ENCODE data around the gene TMEM221. TPM values are rescaled to one million over a fixed set of nuclear protein-coding genes. Genes with fewer than 3 reads are reported as not detected.

Gene TMEM221
- total RNA-seq, 2 experiments from 2014 or later, result not detected

Other genes starting within 250 kb of the TMEM221 start
- 10 to 100 TPM; 23.1 to 24.3 TPM for gene USE1, start 233.3 kb downstream of the TMEM221 start, total RNA-seq
- 10 to 100 TPM; 20.5 to 22.2 TPM for gene OCEL1, start 222.4 kb downstream of the TMEM221 start, total RNA-seq
- gene NR2F6, start 202.7 kb downstream of the TMEM221 start, total RNA-seq, result 1 to 10 TPM in 1 of 2 experiments, under 1 TPM in 1; 0.74 to 1.1 TPM
- not detected for gene USHBP1, start 183.9 kb downstream of the TMEM221 start, total RNA-seq
- 10 to 100 TPM; 56.2 to 63.5 TPM for gene BABAM1, start 181.2 kb downstream of the TMEM221 start, total RNA-seq
- gene ANKLE1, start 166.8 kb downstream of the TMEM221 start, total RNA-seq, result 1 to 10 TPM in 1 of 2 experiments, under 1 TPM in 1; 0.85 to 1.9 TPM
- 1 to 10 TPM; 4.4 to 4.6 TPM for gene ABHD8, start 145.2 kb downstream of the TMEM221 start, total RNA-seq
- 10 to 100 TPM; 28.4 to 28.7 TPM for gene MRPL34, start 142.8 kb downstream of the TMEM221 start, total RNA-seq
- gene DDA1, start 139.1 kb downstream of the TMEM221 start, total RNA-seq, result 10 to 100 TPM; 41.4 to 43.4 TPM
- gene ANO8, start 113.8 kb downstream of the TMEM221 start, total RNA-seq, result 10 to 100 TPM; 15.3 TPM
- gene GTPBP3, start 111.1 kb downstream of the TMEM221 start, total RNA-seq, result 10 to 100 TPM; 21.2 to 24.0 TPM
- gene PLVAP, start 71.3 kb downstream of the TMEM221 start, total RNA-seq, result not detected
- not detected for gene CCDC194, start 54.5 kb downstream of the TMEM221 start, total RNA-seq
- 10 to 100 TPM; 16.1 to 16.8 TPM for gene BST2, start 43.0 kb downstream of the TMEM221 start, total RNA-seq
- 10 to 100 TPM in 1 of 2 experiments, 1 to 10 TPM in 1; 9.8 to 10.7 TPM for gene MVB12A, start 28.6 kb downstream of the TMEM221 start, total RNA-seq
- gene NXNL1, start 12.3 kb upstream of the TMEM221 start, total RNA-seq, result not detected
- 1 to 10 TPM; 3.0 TPM for gene SLC27A1, start 21.9 kb upstream of the TMEM221 start, total RNA-seq
- gene PGLS, start 63.0 kb upstream of the TMEM221 start, total RNA-seq, result 10 to 100 TPM; 41.5 to 44.6 TPM
- gene COLGALT1, start 107.0 kb upstream of the TMEM221 start, total RNA-seq, result 10 to 100 TPM; 30.3 to 30.6 TPM
- under 1 TPM; 0.11 to 0.14 TPM for gene UNC13A, start 239.7 kb upstream of the TMEM221 start, total RNA-seq

Measured in CD4-positive, alpha-beta T cell (primary cell).